ENCODE data around the gene MESP2.

The MESP2 gene

DNA sequence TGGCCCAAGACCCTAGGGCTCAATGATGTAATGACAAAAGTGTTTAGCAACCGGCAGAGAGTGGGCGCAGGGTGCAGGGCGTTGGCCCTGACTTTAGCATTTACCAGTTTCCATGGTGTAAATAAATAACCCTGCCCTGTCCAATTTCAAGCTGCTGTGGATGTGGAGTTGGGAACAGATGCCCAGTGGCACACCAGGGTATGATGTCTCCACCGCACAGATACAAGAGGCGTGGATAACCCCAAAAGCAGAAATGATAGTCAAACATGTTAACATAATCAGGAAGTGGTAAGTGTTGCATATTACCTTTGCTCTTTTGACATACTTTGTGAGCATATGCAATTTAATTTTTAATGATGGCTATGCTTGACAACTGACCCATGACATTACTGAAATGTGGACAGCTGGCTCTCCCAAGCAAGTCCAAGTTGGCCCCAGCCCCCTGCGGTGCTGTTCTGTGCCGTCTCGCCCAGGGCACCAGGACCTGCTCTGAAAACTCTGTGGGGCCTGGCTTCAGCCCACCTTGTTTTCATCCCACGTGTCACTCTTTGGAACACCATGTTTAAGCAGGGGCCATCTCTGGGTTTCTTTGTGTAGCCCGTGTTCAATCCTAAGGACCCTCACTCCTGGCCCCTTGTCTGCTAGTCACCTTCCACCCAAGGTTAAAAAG, 49.3 kb downstream of the MESP2 start:
- Histone ChIP-seq H3K9ac (ENCODE audit: low read depth, low read length, poor library complexity) (no peak overlapping the region), H3K9me3 (replicated peaks in 1 of 2; ENCODE audit: control insufficient read depth in 2 of 2, insufficient read depth in 1 of 2, low read depth in 1 of 2, low read length in 2 of 2) (no peaks in the 10 kb centered on the region), H3K36me3 (replicated peaks in 1 of 2; ENCODE audit: control insufficient read depth in 2 of 2, insufficient read depth in 2 of 2, low read length in 2 of 2) (no peaks in the 10 kb centered on the region), H3K79me1 (ENCODE audit: low read depth, low read length) (no peaks in the 10 kb centered on the region), H4K8ac (ENCODE audit: low read depth, low read length) (no peak overlapping the region), H3K4me2 (ENCODE audit: insufficient read depth, low read length, poor library complexity, severe bottlenecking) (no peak overlapping the region), H3K4ac (ENCODE audit: low read length) (no peak overlapping the region), H3K23ac (ENCODE audit: low read depth, low read length, poor library complexity) (no peak overlapping the region), H2BK12ac (ENCODE audit: low read length) (no peak overlapping the region), H2BK15ac (ENCODE audit: low read length) (no peak overlapping the region), H2AK5ac (ENCODE audit: low read depth, low read length) (no peak overlapping the region), H3K14ac (ENCODE audit: low read length) (no peak overlapping the region), H3K4me1 (ENCODE audit: control insufficient read depth in 2 of 2, insufficient read depth in 1 of 2, low read depth in 1 of 2, low read length in 2 of 2) (peaks cover 11 to 12% of the 10 kb centered on the region in 2 donors), H3K27ac (replicated peaks; ENCODE audit: low read length) (no peak overlapping the region), H3K18ac (ENCODE audit: low read length) (no peak overlapping the region), H2BK5ac (ENCODE audit: low read length) (no peak overlapping the region), H3K27me3 (ENCODE audit: control insufficient read depth in 3 of 3, insufficient read depth in 3 of 3, low read depth in 1 of 3, low read length in 3 of 3) (peaks cover 0 to 12% (median 0%) of the 10 kb centered on the region in 3 experiments), H2AFZ (ENCODE audit: low read length) (no peak overlapping the region), H4K91ac (ENCODE audit: low read depth, low read length, poor library complexity) (no peak overlapping the region), H2BK120ac (ENCODE audit: low read depth, low read length) (no peak overlapping the region), H3K4me3 (ENCODE audit: low read length in 2 of 2) (no peak overlapping the region)
- no CpG with 5 or more reads among the region's 10 CpGs for WGBS, 2 donors (ENCODE audit: extremely low coverage in 2 of 2, insufficient read length in 2 of 2, insufficient replicate concordance in 1 of 2)
- no peak for DNase-seq (ENCODE audit: low spot score)

DNA sequence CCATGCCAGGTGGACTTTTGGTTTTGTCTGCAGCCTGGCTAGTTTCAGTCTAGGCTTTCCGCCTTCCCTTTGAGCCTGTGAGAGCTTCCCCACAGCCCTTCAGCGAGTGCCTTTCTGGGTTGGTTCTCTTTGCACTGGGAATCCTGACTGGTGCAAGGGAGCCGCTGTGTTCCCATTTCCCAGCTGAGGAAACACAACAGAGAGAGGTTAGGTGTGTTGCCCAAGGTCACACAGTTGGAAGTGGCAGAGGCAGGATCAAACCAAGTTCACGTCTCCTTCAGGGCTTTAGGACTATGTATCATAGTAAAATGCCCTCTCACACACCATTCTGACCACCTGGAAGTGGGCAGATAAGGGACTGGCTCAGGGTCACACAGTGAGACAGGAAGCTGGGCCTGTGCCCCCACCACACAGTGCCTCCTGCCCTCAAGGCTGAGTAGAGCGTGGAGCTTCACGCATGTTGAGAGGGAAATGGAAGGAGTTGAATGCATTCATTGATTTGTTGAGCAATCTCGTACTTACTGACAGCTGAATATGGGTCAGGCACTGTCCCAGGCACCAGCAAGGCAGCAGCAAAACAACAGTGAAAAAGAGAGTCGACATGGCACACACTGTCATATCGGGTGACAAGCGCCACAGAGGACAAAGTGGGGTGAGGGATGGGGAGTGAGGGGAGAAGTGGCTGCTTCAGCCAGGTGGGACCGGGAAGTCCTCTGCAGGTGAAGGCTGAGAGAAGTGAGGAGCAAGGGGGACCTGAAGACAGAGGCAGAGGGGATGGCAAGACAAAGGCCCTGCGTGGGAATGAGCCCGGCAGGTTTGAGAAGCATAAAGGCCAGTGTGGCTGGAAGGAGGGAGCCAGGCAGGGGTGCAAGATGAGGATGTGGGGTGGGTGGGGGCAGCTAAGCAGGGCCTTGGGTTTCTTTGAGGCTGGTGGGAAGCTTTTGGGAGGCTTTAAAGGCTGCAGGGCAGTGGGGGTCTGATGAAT, 50.8 kb downstream of the MESP2 start:
- H3K23ac ChIP-seq (ENCODE audit: low read depth, low read length, poor library complexity): no peak overlapping the region
- peak overlapping the region; percentile 39 for H2BK5ac ChIP-seq (ENCODE audit: low read length)
- peaks cover 0 to 4% of the 10 kb centered on the region in 2 donors for H3K36me3 ChIP-seq (replicated peaks in 1 of 2; ENCODE audit: control insufficient read depth in 2 of 2, insufficient read depth in 2 of 2, low read length in 2 of 2)
- H3K4me1 ChIP-seq (ENCODE audit: control insufficient read depth in 2 of 2, insufficient read depth in 1 of 2, low read depth in 1 of 2, low read length in 2 of 2): peaks cover 11 to 12% of the 10 kb centered on the region in 2 donors
- DNase-seq (ENCODE audit: low spot score): no peak
- no peak overlapping the region for H2BK12ac ChIP-seq (ENCODE audit: low read length)
- no peak overlapping the region for H3K4me2 ChIP-seq (ENCODE audit: insufficient read depth, low read length, poor library complexity, severe bottlenecking)
- peak overlapping the region; percentile 76 for H3K18ac ChIP-seq (ENCODE audit: low read length)
- H3K4ac ChIP-seq (ENCODE audit: low read length): no peak overlapping the region
- no peak overlapping the region for H4K91ac ChIP-seq (ENCODE audit: low read depth, low read length, poor library complexity)
- no peak overlapping the region for H3K14ac ChIP-seq (ENCODE audit: low read length)
- H3K27me3 ChIP-seq (ENCODE audit: control insufficient read depth in 3 of 3, insufficient read depth in 3 of 3, low read depth in 1 of 3, low read length in 3 of 3): peaks cover 0 to 7% (median 0%) of the 10 kb centered on the region in 3 experiments
- WGBS, 2 donors (ENCODE audit: extremely low coverage in 2 of 2, insufficient read length in 2 of 2, insufficient replicate concordance in 1 of 2): no CpG with 5 or more reads among the region's 13 CpGs
- H2BK15ac ChIP-seq (ENCODE audit: low read length): no peak overlapping the region
- H3K9ac ChIP-seq (ENCODE audit: low read depth, low read length, poor library complexity): no peak overlapping the region
- no peak overlapping the region for H2AFZ ChIP-seq (ENCODE audit: low read length)
- no peaks in the 10 kb centered on the region for H3K9me3 ChIP-seq (replicated peaks in 1 of 2; ENCODE audit: control insufficient read depth in 2 of 2, insufficient read depth in 1 of 2, low read depth in 1 of 2, low read length in 2 of 2)
- peak overlapping the region; percentile 81 for H2BK120ac ChIP-seq (ENCODE audit: low read depth, low read length)
- H2AK5ac ChIP-seq (ENCODE audit: low read depth, low read length): peak overlapping the region; percentile 86
- no peak overlapping the region for H4K8ac ChIP-seq (ENCODE audit: low read depth, low read length)
- no peak overlapping the region for H3K4me3 ChIP-seq (ENCODE audit: low read length in 2 of 2)
- no peak overlapping the region for H3K27ac ChIP-seq (replicated peaks; ENCODE audit: low read length)
- no peaks in the 10 kb centered on the region for H3K79me1 ChIP-seq (ENCODE audit: low read depth, low read length)

DNA sequence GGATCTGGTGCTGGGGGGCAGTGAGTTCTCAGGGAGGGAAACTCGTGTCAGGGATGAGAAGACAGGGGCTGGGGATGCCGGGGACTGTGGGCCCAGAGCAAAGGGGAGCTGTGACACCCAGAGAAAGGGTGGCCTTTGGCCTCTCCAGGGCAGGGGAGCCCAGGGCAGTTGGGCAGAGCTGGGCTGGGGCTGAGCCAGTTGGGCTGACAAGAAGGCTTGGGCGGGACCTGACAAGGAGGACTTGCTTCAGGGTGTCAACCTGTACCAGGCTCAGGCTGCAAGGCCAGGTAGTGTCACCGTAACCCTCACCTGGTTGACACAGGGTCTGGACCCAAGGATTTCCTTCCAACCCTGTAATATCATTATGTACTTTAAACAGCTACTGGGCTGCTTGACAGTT, 51.7 kb downstream of the MESP2 start:
- H2AFZ ChIP-seq (ENCODE audit: low read length): peak overlapping the region; percentile 11
- H4K8ac ChIP-seq (ENCODE audit: low read depth, low read length): no peak overlapping the region
- H3K79me1 ChIP-seq (ENCODE audit: low read depth, low read length): no peaks in the 10 kb centered on the region
- H2BK5ac ChIP-seq (ENCODE audit: low read length): peak overlapping the region; percentile 39
- H2BK12ac ChIP-seq (ENCODE audit: low read length): no peak overlapping the region
- peaks cover 11 to 12% of the 10 kb centered on the region in 2 donors for H3K4me1 ChIP-seq (ENCODE audit: control insufficient read depth in 2 of 2, insufficient read depth in 1 of 2, low read depth in 1 of 2, low read length in 2 of 2)
- no peak overlapping the region for H3K4ac ChIP-seq (ENCODE audit: low read length)
- WGBS, 2 donors (ENCODE audit: extremely low coverage in 2 of 2, insufficient read length in 2 of 2, insufficient replicate concordance in 1 of 2): no CpG with 5 or more reads among the region's 4 CpGs
- no peak overlapping the region for H3K27ac ChIP-seq (replicated peaks; ENCODE audit: low read length)
- H3K36me3 ChIP-seq (replicated peaks in 1 of 2; ENCODE audit: control insufficient read depth in 2 of 2, insufficient read depth in 2 of 2, low read length in 2 of 2): peaks cover 0 to 10% of the 10 kb centered on the region in 2 donors
- H2AK5ac ChIP-seq (ENCODE audit: low read depth, low read length): peak overlapping the region; percentile 74
- no peak overlapping the region for H4K91ac ChIP-seq (ENCODE audit: low read depth, low read length, poor library complexity)
- no peaks in the 10 kb centered on the region for H3K9me3 ChIP-seq (replicated peaks in 1 of 2; ENCODE audit: control insufficient read depth in 2 of 2, insufficient read depth in 1 of 2, low read depth in 1 of 2, low read length in 2 of 2)
- H2BK120ac ChIP-seq (ENCODE audit: low read depth, low read length): peak overlapping the region; percentile 81
- no peak overlapping the region for H3K23ac ChIP-seq (ENCODE audit: low read depth, low read length, poor library complexity)
- H3K14ac ChIP-seq (ENCODE audit: low read length): no peak overlapping the region
- H3K4me3 ChIP-seq (ENCODE audit: low read length in 2 of 2): peak overlapping the region in 1 of 2 donors; percentile 19
- H3K9ac ChIP-seq (ENCODE audit: low read depth, low read length, poor library complexity): no peak overlapping the region
- peak overlapping the region; percentile 76 for H3K18ac ChIP-seq (ENCODE audit: low read length)
- H3K27me3 ChIP-seq (ENCODE audit: control insufficient read depth in 3 of 3, insufficient read depth in 3 of 3, low read depth in 1 of 3, low read length in 3 of 3): no peaks in the 10 kb centered on the region
- DNase-seq (ENCODE audit: low spot score): no peak
- H2BK15ac ChIP-seq (ENCODE audit: low read length): no peak overlapping the region
- H3K4me2 ChIP-seq (ENCODE audit: insufficient read depth, low read length, poor library complexity, severe bottlenecking): no peak overlapping the region

Measured in neuronal stem cell (in vitro differentiated cells).